ENCODE measurements around the gene DCUN1D5. TPM values are rescaled to one million over a fixed set of nuclear protein-coding genes. Genes with fewer than 3 reads are reported as not detected.

DCUN1D5 gene
- total RNA-seq, 2 experiments from 2014 or later = 15.6 to 16.1 TPM

DNA sequence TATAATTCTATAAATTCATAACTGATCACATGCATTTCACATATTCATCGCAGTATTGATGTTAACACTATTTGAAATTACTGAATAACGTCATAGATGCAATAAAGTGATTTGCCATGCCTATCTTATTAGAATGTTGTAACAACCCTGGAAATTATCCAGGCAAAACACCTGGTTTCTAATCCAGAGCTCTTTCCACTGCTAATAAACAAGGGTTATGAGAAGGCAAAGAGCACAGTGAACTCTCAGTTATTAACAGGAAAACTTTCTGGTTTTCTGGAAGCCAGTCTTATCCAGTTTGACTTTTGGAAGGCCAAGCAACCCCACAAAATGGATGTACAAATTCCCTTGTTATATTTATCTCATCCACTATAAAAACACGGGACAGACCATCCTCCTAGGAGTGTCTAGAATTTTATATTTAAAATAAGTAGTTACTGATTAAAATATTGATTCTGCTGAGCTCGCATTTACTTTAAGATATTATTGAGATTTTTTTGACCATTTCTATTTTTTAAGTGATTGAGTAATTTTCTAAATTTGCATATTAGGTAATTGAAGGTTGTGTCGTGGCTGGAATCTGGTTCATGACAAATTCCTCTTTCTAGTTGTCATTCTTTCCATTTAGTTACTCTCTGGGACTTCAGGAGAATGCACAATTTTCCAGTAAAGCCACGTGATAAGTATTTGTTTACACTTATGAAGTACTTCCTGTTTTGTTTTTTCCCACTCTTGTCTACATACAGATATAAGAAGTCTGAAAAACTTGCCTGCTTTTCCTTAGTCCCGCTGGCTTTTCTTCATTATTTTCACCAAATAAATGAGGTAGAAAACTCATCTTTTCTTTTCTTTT is 47.9 kb downstream of the DCUN1D5 start:
- Histone ChIP-seq H3K4me3 (ENCODE audit: low read length) (no peak overlapping the region), H3K36me3 (ENCODE audit: insufficient read depth, low read length) (no peaks in the 10 kb centered on the region), H3K9me3 (ENCODE audit: control insufficient read depth in 1 of 2, insufficient read depth in 1 of 2, low read length in 2 of 2) (no peaks in the 10 kb centered on the region), H3K4me1 (ENCODE audit: insufficient read depth, low read length) (no peaks in the 10 kb centered on the region), H3K27ac (ENCODE audit: low read depth in 1 of 2, low read length in 2 of 2) (no peak overlapping the region), H3K27me3 (ENCODE audit: control insufficient read depth in 1 of 2, insufficient read depth in 2 of 2, low read length in 2 of 2) (no peaks in the 10 kb centered on the region)
- TF ChIP-seq, protein P1, sequence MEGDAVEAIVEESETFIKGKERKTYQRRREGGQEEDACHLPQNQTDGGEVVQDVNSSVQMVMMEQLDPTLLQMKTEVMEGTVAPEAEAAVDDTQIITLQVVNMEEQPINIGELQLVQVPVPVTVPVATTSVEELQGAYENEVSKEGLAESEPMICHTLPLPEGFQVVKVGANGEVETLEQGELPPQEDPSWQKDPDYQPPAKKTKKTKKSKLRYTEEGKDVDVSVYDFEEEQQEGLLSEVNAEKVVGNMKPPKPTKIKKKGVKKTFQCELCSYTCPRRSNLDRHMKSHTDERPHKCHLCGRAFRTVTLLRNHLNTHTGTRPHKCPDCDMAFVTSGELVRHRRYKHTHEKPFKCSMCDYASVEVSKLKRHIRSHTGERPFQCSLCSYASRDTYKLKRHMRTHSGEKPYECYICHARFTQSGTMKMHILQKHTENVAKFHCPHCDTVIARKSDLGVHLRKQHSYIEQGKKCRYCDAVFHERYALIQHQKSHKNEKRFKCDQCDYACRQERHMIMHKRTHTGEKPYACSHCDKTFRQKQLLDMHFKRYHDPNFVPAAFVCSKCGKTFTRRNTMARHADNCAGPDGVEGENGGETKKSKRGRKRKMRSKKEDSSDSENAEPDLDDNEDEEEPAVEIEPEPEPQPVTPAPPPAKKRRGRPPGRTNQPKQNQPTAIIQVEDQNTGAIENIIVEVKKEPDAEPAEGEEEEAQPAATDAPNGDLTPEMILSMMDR (IDR thresholded peaks at IDR 0.05) = no peak
- no peaks in the 10 kb centered on the region for H3K4me1 Mint-ChIP-seq (ENCODE audit: low read depth)
- H3K27ac Mint-ChIP-seq = no peak overlapping the region
- DNase-seq (no peak), ATAC-seq (ENCODE audit: poor library complexity) (no peak)
- H3K9me3 Mint-ChIP-seq = no peaks in the 10 kb centered on the region
- H3K27me3 Mint-ChIP-seq = no peaks in the 10 kb centered on the region
- intact Hi-C loops (cut with DNase I, micrococcal nuclease) = no loop called here
- ChIA-PET CTCF (no interaction called here), POLR2A (interaction anchor here (0.6 kb wide), 1 partner anchor 130 kb away, joined by 3 read pairs; no protein-coding TSS in a partner anchor)
- H3K36me3 Mint-ChIP-seq (ENCODE audit: low read depth) = no peaks in the 10 kb centered on the region
- no peak overlapping the region for H3K4me3 Mint-ChIP-seq

DNA sequence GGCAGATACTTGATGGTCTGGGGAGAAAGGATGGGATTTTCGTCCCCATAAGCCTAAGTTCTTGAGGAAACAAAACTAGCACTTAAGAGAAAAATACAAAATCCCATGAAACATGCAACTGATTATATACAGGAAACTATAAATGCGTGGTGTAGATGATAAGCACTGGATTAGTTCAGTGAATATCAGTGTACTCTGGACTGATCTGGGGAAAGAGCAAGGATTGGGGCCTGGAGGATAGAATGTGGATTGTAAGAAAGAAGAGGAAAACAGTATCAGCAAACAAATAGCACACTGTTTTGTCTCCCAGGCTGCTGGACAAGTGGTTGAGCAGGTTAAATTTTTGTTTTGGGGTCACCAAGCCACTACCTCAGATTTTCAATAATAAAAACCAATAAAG is 49.8 kb downstream of the DCUN1D5 start:
- no peak for ATAC-seq (ENCODE audit: poor library complexity)
- POLR2A ChIA-PET = no interaction called here

DNA sequence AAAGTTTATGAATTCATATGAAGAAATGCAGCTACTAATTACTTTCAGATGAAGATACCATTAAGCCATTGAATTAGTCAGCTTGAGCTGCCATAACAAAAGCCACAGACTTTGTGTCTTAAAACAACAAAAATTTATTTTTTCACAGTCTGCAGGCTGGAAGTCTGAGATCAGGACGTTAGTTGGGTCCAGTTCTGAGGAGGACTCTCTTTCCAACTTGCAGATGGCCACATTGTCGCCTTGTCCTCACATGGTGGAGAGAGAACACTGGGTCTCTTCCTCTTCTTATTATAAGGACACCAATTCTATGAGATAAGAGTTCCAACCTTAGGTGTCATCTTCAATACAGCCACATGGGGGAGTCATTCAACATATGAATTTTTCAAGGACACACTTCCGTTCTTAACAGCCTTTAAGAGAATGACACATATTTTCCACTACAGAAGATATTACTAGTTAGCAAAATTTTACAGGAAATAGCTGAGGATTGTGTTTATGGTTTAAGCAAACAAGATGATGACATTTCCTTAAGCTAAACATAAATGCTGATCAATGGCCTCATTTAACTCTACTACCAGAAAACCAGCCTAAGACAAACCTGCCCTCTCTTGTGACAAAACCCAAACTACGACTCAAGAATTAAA is 56.0 kb downstream of the DCUN1D5 start:
- Mint-ChIP-seq H3K9me3 (no peaks in the 10 kb centered on the region), H3K27ac (peak overlapping the region; percentile 29), H3K4me1 (ENCODE audit: low read depth) (peaks cover 6% of the 10 kb centered on the region), H3K4me3 (no peak overlapping the region), H3K27me3 (no peaks in the 10 kb centered on the region), H3K36me3 (ENCODE audit: low read depth) (no peaks in the 10 kb centered on the region)
- no peak overlapping the region for H3K27ac ChIP-seq (ENCODE audit: low read depth in 1 of 2, low read length in 2 of 2)
- TF ChIP-seq, protein P1 (IDR thresholded peaks at IDR 0.05) = peak; percentile 70
- ChIA-PET POLR2A (no interaction called here), CTCF (interaction anchor here (0.7 to 1.1 kb wide), 5 partner anchors 17 to 56 kb away, joined by 3 to 6 read pairs (median 3); partner anchors contain the start of gene DCUN1D5)
- H3K27me3 ChIP-seq (ENCODE audit: control insufficient read depth in 1 of 2, insufficient read depth in 2 of 2, low read length in 2 of 2) = no peaks in the 10 kb centered on the region
- peaks cover 0 to 3% of the 10 kb centered on the region in 2 experiments for H3K9me3 ChIP-seq (ENCODE audit: control insufficient read depth in 1 of 2, insufficient read depth in 1 of 2, low read length in 2 of 2)
- H3K36me3 ChIP-seq (ENCODE audit: insufficient read depth, low read length) = no peaks in the 10 kb centered on the region
- intact Hi-C loops (cut with DNase I, micrococcal nuclease) = loop anchor here (1.0 to 10.0 kb wide), 3 partner anchors 19 to 569 kb away; no protein-coding TSS in a partner anchor
- peak; percentile 96 for ATAC-seq (ENCODE audit: poor library complexity)
- H3K4me3 ChIP-seq (ENCODE audit: low read length) = no peak overlapping the region
- no peaks in the 10 kb centered on the region for H3K4me1 ChIP-seq (ENCODE audit: insufficient read depth, low read length)
- DNase-seq = peak in 8 of 14 experiments; percentile 0 to 87 (median 32)

More for the DNA sequence above, 49.8 kb downstream of the DCUN1D5 start:
- Histone ChIP-seq H3K4me3 (ENCODE audit: low read length) (no peak overlapping the region), H3K9me3 (ENCODE audit: control insufficient read depth in 1 of 2, insufficient read depth in 1 of 2, low read length in 2 of 2) (no peaks in the 10 kb centered on the region), H3K36me3 (ENCODE audit: insufficient read depth, low read length) (no peaks in the 10 kb centered on the region), H3K27ac (ENCODE audit: low read depth in 1 of 2, low read length in 2 of 2) (no peak overlapping the region), H3K4me1 (ENCODE audit: insufficient read depth, low read length) (no peaks in the 10 kb centered on the region), H3K27me3 (ENCODE audit: control insufficient read depth in 1 of 2, insufficient read depth in 2 of 2, low read length in 2 of 2) (no peaks in the 10 kb centered on the region)
- CTCF ChIA-PET = no interaction called here
- Mint-ChIP-seq H3K27ac (no peak overlapping the region), H3K4me1 (ENCODE audit: low read depth) (no peaks in the 10 kb centered on the region), H3K9me3 (no peaks in the 10 kb centered on the region), H3K4me3 (no peak overlapping the region), H3K27me3 (no peaks in the 10 kb centered on the region), H3K36me3 (ENCODE audit: low read depth) (no peaks in the 10 kb centered on the region)
- TF ChIP-seq, protein P1 (IDR thresholded peaks at IDR 0.05) = no peak
- intact Hi-C loops (cut with DNase I, micrococcal nuclease) = no loop called here
- no peak for DNase-seq

Data from CD4-positive, alpha-beta T cell (primary cell).